ENCODE results near the gene PEMT. TPM values are rescaled to one million over a fixed set of nuclear protein-coding genes. Genes with fewer than 3 reads are reported as not detected.

The PEMT gene
- total and polyA plus RNA-seq, 2 of the 8 experiments (the other 6 are each of a cell fraction or from before 2014, with no cell fraction given): 42.0 to 118 TPM

- TF ChIP-seq SUZ12 (IDR thresholded peaks at IDR 0.05; ENCODE audit: low read length): no peak
- no peak for TF ChIP-seq CHD2 (IDR thresholded peaks at IDR 0.05; ENCODE audit: low read length)
- no peak for TF ChIP-seq BRCA1 (IDR thresholded peaks at IDR 0.05; ENCODE audit: low read depth, low read length)
- no peak for TF ChIP-seq ATF3 (IDR thresholded peaks at IDR 0.05; ENCODE audit: insufficient read depth, low read depth, low read length)
Observed at GRCh38 chr17:17564323-17564722, 27.2 kb downstream of the PEMT start (continued).

All from H1 (cell line).